SK-N-SH (cell line): ENCODE measurements around the gene TMED6. TPM values are rescaled to one million over a fixed set of nuclear protein-coding genes. Genes with fewer than 3 reads are reported as not detected.

Source experiments
- CTCF ChIA-PET: fragments of 300-600, 350-600 bp; formaldehyde crosslinking; extraction: SDS; loops from one replicate; lab custom pipeline; 2021; lab: Yijun Ruan, JAX
- POLR2A ChIA-PET: fragments of 350-600 bp; sonication (Branson Sonifier 250); formaldehyde crosslinking; extraction: SDS; loops from one replicate; lab custom pipeline; 2020; ENCODE audit warnings: antibody characterized with exemption, inconsistent platforms; lab: Yijun Ruan, JAX
- DNase-seq: peaks from one replicate; pipeline ENCODE4 v3.0.0; 2012
- H2AFZ ChIP-seq: fragments of 200-600 bp; sonication (generic); 2 replicates; pipeline ENCODE4 v1.8.1; 2016; ENCODE audit warnings: antibody characterized with exemption, mild to moderate bottlenecking, low read depth
- H3F3A ChIP-seq: fragments of 200-600 bp; sonication (generic); replicated peaks from 2 replicates; pipeline ENCODE3; 2016; ENCODE audit warnings: antibody characterized with exemption, mild to moderate bottlenecking; ENCODE audit not compliant: insufficient read depth
- H3K27ac ChIP-seq, 2 experiments: fragments of 200-500 bp in 1 of 2; fragments of 200-600 bp in 1 of 2; sonication (Bioruptor generic) in 1 of 2; sonication (generic), shearing (Covaris generic) in 1 of 2; 2 replicates each; pipeline versions ENCODE4 v1.5.1 to v1.6.1; 2014 to 2016; ENCODE audit warnings: low read depth in 2 of 2, inconsistent platforms in 1 of 2, low read length in 1 of 2, mild to moderate bottlenecking in 1 of 2, mixed read lengths in 1 of 2
- H3K27me3 ChIP-seq: fragments of 200-600 bp; sonication (generic), shearing (Covaris generic); 2 replicates; pipeline ENCODE4 v1.6.1; 2016; ENCODE audit warnings: mixed run types; ENCODE audit not compliant: insufficient read depth
- H3K36me3 ChIP-seq, 2 experiments: fragments of 200-500 bp in 1 of 2; fragments of 200-600 bp in 1 of 2; sonication (Bioruptor generic) in 1 of 2; sonication (generic) in 1 of 2; replicated peaks in 1 of 2; 2 replicates each; pipeline versions ENCODE3 to v1.5.1; 2014 to 2016; ENCODE audit warnings: low read length in 1 of 2, mild to moderate bottlenecking in 1 of 2; ENCODE audit not compliant: insufficient read depth in 2 of 2, control insufficient read depth in 1 of 2
- H3K4me1 ChIP-seq, 2 experiments: fragments of 200-500 bp in 1 of 2; fragments of 200-600 bp in 1 of 2; sonication (Bioruptor generic) in 1 of 2; sonication (generic), shearing (Covaris generic) in 1 of 2; 2 replicates each; pipeline versions ENCODE4 v1.5.1 to v1.6.1; 2014 to 2016; ENCODE audit warnings: low read depth in 1 of 2, low read length in 1 of 2, mixed run types in 1 of 2; ENCODE audit not compliant: insufficient read depth in 2 of 2, control insufficient read depth in 1 of 2
- H3K4me2 ChIP-seq: fragments of 200-600 bp; sonication (generic), shearing (Covaris generic); 2 replicates; pipeline ENCODE4 v1.6.1; 2017; ENCODE audit warnings: mixed run types
- H3K4me3 ChIP-seq, 2 experiments: fragments of 200-500 bp in 1 of 2; fragments of 200-600 bp in 1 of 2; sonication (Bioruptor generic) in 1 of 2; sonication (generic), shearing (Covaris generic) in 1 of 2; 2 replicates each; pipeline versions ENCODE4 v1.5.1 to v1.8.1; 2014 to 2016; ENCODE audit warnings: low read depth in 2 of 2, inconsistent platforms in 1 of 2, low read length in 1 of 2, mild to moderate bottlenecking in 1 of 2, mixed read lengths in 1 of 2, moderate library complexity in 1 of 2
- H3K79me2 ChIP-seq: fragments of 200-600 bp; sonication (generic); 2 replicates; pipeline ENCODE4 v1.8.1; 2017; ENCODE audit warnings: mild to moderate bottlenecking; ENCODE audit not compliant: insufficient read depth
- H3K9ac ChIP-seq: fragments of 200-600 bp; sonication (generic); 2 replicates; pipeline ENCODE4 v1.6.1; 2017; ENCODE audit warnings: mixed run types
- H3K9me2 ChIP-seq: fragments of 200-600 bp; sonication (generic); 2 replicates; pipeline ENCODE4 v1.6.1; 2017; ENCODE audit warnings: mixed run types
- H3K9me3 ChIP-seq: fragments of 200-600 bp; sonication (generic); 2 replicates; pipeline ENCODE4 v1.6.1; 2017; ENCODE audit warnings: mixed run types, mild to moderate bottlenecking, moderate library complexity
- H4K20me1 ChIP-seq: fragments of 200-600 bp; sonication (generic); 2 replicates; pipeline ENCODE4 v1.6.1; 2017; ENCODE audit warnings: mild to moderate bottlenecking, mixed run types; ENCODE audit not compliant: insufficient read depth
- CHD2 ChIP-seq: fragments of 150-350 bp; IDR thresholded peaks from 2 replicates; pipeline ENCODE4 v1.6.1; 2018; ENCODE audit warnings: low read length; ENCODE audit not compliant: partially characterized antibody
- ELF1 ChIP-seq: IDR thresholded peaks from 2 replicates; pipeline ENCODE4 v1.4.0; 2012
- EP300 ChIP-seq, 2 experiments: IDR thresholded peaks; 2 replicates each; pipeline versions ENCODE4 v1.4.0 to v1.6.1; 2012; ENCODE audit warnings: borderline replicate concordance in 1 of 2, low read depth in 1 of 2, low read length in 1 of 2
- EZH2phosphoT487 ChIP-seq: fragments of 200-600 bp; sonication (generic); IDR thresholded peaks from 2 replicates; pipeline ENCODE4 v1.6.1; 2017; ENCODE audit warnings: low read depth, mixed run types, mild to moderate bottlenecking, antibody characterized with exemption, moderate library complexity, borderline replicate concordance
- FOSL2 ChIP-seq: IDR thresholded peaks from 2 replicates; pipeline ENCODE4 v1.4.0; 2012; ENCODE audit warnings: low read depth, mild to moderate bottlenecking, moderate library complexity, borderline replicate concordance
- FOXM1 ChIP-seq: IDR thresholded peaks from 2 replicates; pipeline ENCODE4 v1.4.0; 2012; ENCODE audit warnings: low read depth, mild to moderate bottlenecking
- MEF2A ChIP-seq: IDR thresholded peaks from 2 replicates; pipeline ENCODE4 v1.4.0; 2012; ENCODE audit warnings: low read depth, borderline replicate concordance
- POLR2AphosphoS5 ChIP-seq: IDR thresholded peaks from 2 replicates; pipeline ENCODE4 v1.6.1; 2012; ENCODE audit warnings: low read depth, low read length
- RAD21 ChIP-seq: IDR thresholded peaks from 2 replicates; pipeline ENCODE4 v1.6.1; 2012; ENCODE audit warnings: mild to moderate bottlenecking, low read length
- RCOR1 ChIP-seq: fragments of 150-350 bp; IDR thresholded peaks from 2 replicates; pipeline ENCODE4 v1.6.1; 2017; ENCODE audit warnings: antibody characterized with exemption, low read length
- RFX5 ChIP-seq: IDR thresholded peaks from 2 replicates; pipeline ENCODE4 v1.6.1; 2012; ENCODE audit warnings: mild to moderate bottlenecking, improper control_type of control experiment, low read length
- RXRA ChIP-seq: IDR thresholded peaks from 2 replicates; pipeline ENCODE4 v1.4.0; 2012; ENCODE audit warnings: low read depth, mild to moderate bottlenecking, borderline replicate concordance
- SIN3A ChIP-seq: IDR thresholded peaks from 2 replicates; pipeline ENCODE4 v1.6.1; 2012; ENCODE audit warnings: low read depth, mild to moderate bottlenecking, low read length, moderate library complexity, borderline replicate concordance
- TAF1 ChIP-seq: IDR thresholded peaks from 2 replicates; pipeline ENCODE4 v1.6.1; 2012; ENCODE audit warnings: low read depth, mild to moderate bottlenecking, low read length, moderate library complexity, borderline replicate concordance
- YY1 ChIP-seq: IDR thresholded peaks from 2 replicates; pipeline ENCODE4 v1.4.0; 2012; ENCODE audit warnings: low read depth, mild to moderate bottlenecking
- WGBS: methylation state at CpG from one replicate; pipeline ENCODE4 v1.1.6; 2017; ENCODE audit warnings: low lambda C conversion rate; 5-methylcytosine and 5-hydroxymethylcytosine counted together
- polyA plus RNA-seq, 3 experiments: library from polyadenylated mRNA; depleted of rRNA; stranded (reverse); fragments of >200 nt; gene quantifications; 2 replicates each; pipeline ENCODE4 v1.2.3, GENCODE V29; 2012
- TF ChIP-seq, protein P1 (sequence below): fragments of 150-350 bp; IDR thresholded peaks from 2 replicates; pipeline ENCODE4 v1.6.1; 2016; ENCODE audit warnings: mild to moderate bottlenecking, low read depth, low read length
- TF ChIP-seq, protein P2 (sequence below): IDR thresholded peaks from 2 replicates; pipeline ENCODE4 v1.4.0; 2012; ENCODE audit warnings: low read depth, borderline replicate concordance
- TF ChIP-seq, protein P3 (sequence below): fragments of 150-350 bp; IDR thresholded peaks from 2 replicates; pipeline ENCODE4 v1.6.1; 2017; ENCODE audit warnings: antibody characterized with exemption, low read length, low read depth, borderline replicate concordance
- TF ChIP-seq, protein P4 (sequence below): IDR thresholded peaks from 2 replicates; pipeline ENCODE4 v1.4.0; 2012; ENCODE audit warnings: low read depth, borderline replicate concordance
- TF ChIP-seq, protein P5 (sequence below): IDR thresholded peaks from 2 replicates; pipeline ENCODE4; 2012

The TMED6 gene
- polyA plus RNA-seq, 1 of the 3 experiments (the other 2 are of a cell fraction), result not detected

DNA sequence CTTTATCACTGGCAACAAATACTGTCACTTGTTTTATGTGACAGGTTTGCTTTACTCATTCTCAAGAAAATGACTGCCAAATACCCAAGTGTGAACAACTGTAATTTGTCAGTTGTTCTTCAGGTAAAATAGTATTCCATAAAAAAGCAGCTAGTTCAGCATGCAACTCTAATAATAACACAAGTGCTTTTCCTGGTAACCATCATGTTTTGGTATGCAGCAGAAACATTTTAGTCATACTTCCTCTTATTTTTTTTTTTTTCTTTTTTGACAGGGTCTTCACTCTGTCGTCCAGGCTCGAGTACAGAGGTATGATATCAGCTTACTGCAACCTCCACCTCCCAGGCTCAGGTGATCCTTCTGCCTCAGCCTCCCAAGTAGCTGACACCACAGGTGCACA, 29.6 kb upstream of the TMED6 start (continued):
- TF ChIP-seq TAF1 (no peak), SIN3A (no peak), FOSL2 (no peak), EP300 (IDR thresholded peaks at IDR 0.05; ENCODE audit: borderline replicate concordance in 1 of 2, low read depth in 1 of 2, low read length in 1 of 2) (no peak), EZH2phosphoT487 (no peak)
- TF ChIP-seq, protein P1, sequence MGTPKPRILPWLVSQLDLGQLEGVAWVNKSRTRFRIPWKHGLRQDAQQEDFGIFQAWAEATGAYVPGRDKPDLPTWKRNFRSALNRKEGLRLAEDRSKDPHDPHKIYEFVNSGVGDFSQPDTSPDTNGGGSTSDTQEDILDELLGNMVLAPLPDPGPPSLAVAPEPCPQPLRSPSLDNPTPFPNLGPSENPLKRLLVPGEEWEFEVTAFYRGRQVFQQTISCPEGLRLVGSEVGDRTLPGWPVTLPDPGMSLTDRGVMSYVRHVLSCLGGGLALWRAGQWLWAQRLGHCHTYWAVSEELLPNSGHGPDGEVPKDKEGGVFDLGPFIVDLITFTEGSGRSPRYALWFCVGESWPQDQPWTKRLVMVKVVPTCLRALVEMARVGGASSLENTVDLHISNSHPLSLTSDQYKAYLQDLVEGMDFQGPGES, result no peak
- TF ChIP-seq, protein P2, sequence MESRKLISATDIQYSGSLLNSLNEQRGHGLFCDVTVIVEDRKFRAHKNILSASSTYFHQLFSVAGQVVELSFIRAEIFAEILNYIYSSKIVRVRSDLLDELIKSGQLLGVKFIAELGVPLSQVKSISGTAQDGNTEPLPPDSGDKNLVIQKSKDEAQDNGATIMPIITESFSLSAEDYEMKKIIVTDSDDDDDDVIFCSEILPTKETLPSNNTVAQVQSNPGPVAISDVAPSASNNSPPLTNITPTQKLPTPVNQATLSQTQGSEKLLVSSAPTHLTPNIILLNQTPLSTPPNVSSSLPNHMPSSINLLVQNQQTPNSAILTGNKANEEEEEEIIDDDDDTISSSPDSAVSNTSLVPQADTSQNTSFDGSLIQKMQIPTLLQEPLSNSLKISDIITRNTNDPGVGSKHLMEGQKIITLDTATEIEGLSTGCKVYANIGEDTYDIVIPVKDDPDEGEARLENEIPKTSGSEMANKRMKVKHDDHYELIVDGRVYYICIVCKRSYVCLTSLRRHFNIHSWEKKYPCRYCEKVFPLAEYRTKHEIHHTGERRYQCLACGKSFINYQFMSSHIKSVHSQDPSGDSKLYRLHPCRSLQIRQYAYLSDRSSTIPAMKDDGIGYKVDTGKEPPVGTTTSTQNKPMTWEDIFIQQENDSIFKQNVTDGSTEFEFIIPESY, result no peak
- TF ChIP-seq, protein P3, sequence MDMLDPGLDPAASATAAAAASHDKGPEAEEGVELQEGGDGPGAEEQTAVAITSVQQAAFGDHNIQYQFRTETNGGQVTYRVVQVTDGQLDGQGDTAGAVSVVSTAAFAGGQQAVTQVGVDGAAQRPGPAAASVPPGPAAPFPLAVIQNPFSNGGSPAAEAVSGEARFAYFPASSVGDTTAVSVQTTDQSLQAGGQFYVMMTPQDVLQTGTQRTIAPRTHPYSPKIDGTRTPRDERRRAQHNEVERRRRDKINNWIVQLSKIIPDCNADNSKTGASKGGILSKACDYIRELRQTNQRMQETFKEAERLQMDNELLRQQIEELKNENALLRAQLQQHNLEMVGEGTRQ, result no peak
- TF ChIP-seq, all 33 proteins: peak for 0

DNA sequence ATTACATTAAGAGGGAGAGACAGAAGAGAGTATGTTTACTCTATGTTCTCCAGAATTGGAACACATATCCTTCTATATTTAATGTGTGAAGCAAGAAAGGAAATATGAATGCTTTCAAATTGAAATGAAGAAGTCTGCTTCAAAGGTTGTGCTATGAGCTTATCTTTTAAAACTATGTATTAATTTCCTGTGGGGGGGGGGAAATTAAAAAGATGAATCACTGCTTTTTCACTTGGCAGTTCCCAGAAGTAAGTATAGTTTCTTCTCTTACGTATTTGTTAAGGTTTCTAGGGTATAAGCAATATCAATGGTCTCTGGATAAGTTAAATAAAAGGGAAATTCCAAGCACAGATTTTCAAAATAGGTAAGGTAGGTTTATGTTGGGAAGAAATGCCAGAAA, 27.2 kb upstream of the TMED6 start:
- POLR2A ChIA-PET, result no interaction called here
- H3K4me2 ChIP-seq, result 0 out of 2 replicates have a peak overlapping the region, but pooled peaks have one; percentile 10

More for the DNA sequence above, 27.2 kb upstream of the TMED6 start:
- CTCF ChIA-PET, result no interaction called here
- Histone ChIP-seq H3K27ac (peak overlapping the region in 1 of 2 experiments; percentile 52; a peak in 2 of 4 replicates), H4K20me1 (no peaks in the 10 kb centered on the region), H3K9me2 (no peaks in the 10 kb centered on the region), H2AFZ (no peak overlapping the region), H3K4me3 (no peak overlapping the region; a peak in 1 of 4 replicates), H3K79me2 (peaks cover 60% of the 10 kb centered on the region), H3K27me3 (no peaks in the 10 kb centered on the region), H3F3A (peaks cover 31% of the 10 kb centered on the region), H3K4me1 (no peaks in the 10 kb centered on the region), H3K9ac (no peak overlapping the region; the same call in 1 of the 2 replicates), H3K36me3 (peaks cover 44 to 72% of the 10 kb centered on the region in 2 experiments), H3K9me3 (no peaks in the 10 kb centered on the region)
- 76% methylated on average over 1 of the region's 1 CpG for WGBS
- no peak for TF ChIP-seq YY1
- TF ChIP-seq FOSL2, result no peak
- no peak for TF ChIP-seq RAD21
- TF ChIP-seq RCOR1, result no peak
- TF ChIP-seq, protein P4, sequence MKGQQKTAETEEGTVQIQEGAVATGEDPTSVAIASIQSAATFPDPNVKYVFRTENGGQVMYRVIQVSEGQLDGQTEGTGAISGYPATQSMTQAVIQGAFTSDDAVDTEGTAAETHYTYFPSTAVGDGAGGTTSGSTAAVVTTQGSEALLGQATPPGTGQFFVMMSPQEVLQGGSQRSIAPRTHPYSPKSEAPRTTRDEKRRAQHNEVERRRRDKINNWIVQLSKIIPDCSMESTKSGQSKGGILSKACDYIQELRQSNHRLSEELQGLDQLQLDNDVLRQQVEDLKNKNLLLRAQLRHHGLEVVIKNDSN, result no peak
- no peak for TF ChIP-seq RFX5
- no peak for TF ChIP-seq MEF2A
- no peak for TF ChIP-seq EZH2phosphoT487
- no peak for TF ChIP-seq RXRA
- no peak for TF ChIP-seq POLR2AphosphoS5
- TF ChIP-seq, protein P5, sequence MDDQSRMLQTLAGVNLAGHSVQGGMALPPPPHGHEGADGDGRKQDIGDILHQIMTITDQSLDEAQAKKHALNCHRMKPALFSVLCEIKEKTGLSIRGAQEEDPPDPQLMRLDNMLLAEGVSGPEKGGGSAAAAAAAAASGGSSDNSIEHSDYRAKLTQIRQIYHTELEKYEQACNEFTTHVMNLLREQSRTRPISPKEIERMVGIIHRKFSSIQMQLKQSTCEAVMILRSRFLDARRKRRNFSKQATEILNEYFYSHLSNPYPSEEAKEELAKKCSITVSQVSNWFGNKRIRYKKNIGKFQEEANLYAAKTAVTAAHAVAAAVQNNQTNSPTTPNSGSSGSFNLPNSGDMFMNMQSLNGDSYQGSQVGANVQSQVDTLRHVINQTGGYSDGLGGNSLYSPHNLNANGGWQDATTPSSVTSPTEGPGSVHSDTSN, result no peak
- TF ChIP-seq CHD2, result no peak
- TF ChIP-seq, protein P1, result no peak
- no peak for TF ChIP-seq FOXM1
- TF ChIP-seq, protein P3, result no peak
- no peak for TF ChIP-seq ELF1
- no peak for DNase-seq
